ENCODE measurements around the gene FPR3. TPM values are rescaled to one million over a fixed set of nuclear protein-coding genes. Genes with fewer than 3 reads are reported as not detected.
A peak's percentile ranks its signal among the peaks of the same experiment; 100 is the strongest.

Gene FPR3
- total RNA-seq, 1 experiment from 2014 or later, result not detected

- no peak overlapping the region for H2AFZ ChIP-seq (ENCODE audit: low read length)
- H3T11ph ChIP-seq (ENCODE audit: low read length), result no peak overlapping the region
Measured at GRCh38 chr19:51781999-51782398, 13.0 kb upstream of the FPR3 start.

More at GRCh38 chr19:51781999-51782398, 13.0 kb upstream of the FPR3 start:
- Histone ChIP-seq H4K5ac (ENCODE audit: insufficient read length, low read depth, low read length) (no peak overlapping the region), H2BK5ac (ENCODE audit: insufficient read length, low read length) (no peak overlapping the region), H3K79me1 (ENCODE audit: insufficient read depth, low read depth, low read length, poor library complexity, severe bottlenecking) (no peaks in the 10 kb centered on the region), H3K9ac (ENCODE audit: extremely low read depth, insufficient read length, low read length) (no peak overlapping the region), H3K14ac (ENCODE audit: insufficient read depth, low read length) (no peak overlapping the region), H3K27me3 (ENCODE audit: insufficient read depth, low read length) (no peaks in the 10 kb centered on the region), H2AK5ac (ENCODE audit: insufficient read length, low read length) (no peak overlapping the region), H3K79me2 (ENCODE audit: insufficient read depth, low read length) (no peaks in the 10 kb centered on the region), H2BK120ac (ENCODE audit: low read depth, low read length, poor library complexity, severe bottlenecking) (no peak overlapping the region), H4K8ac (replicated peaks; ENCODE audit: insufficient read length, low read depth, low read length) (no peak overlapping the region), H3K23ac (ENCODE audit: insufficient read length, low read depth, low read length) (no peak overlapping the region), H3K9me3 (ENCODE audit: control insufficient read depth, low read depth, low read length) (no peaks in the 10 kb centered on the region), H3K4ac (ENCODE audit: low read depth, low read length) (no peak overlapping the region), H3K27ac (ENCODE audit: insufficient read length, low read depth, low read length) (no peak overlapping the region), H2BK20ac (ENCODE audit: low read depth, low read length, poor library complexity, severe bottlenecking) (peak overlapping the region; percentile 26), H3K56ac (ENCODE audit: insufficient read length, low read depth, low read length) (no peak overlapping the region), H3K4me2 (ENCODE audit: insufficient read depth, insufficient read length, low read length) (no peak overlapping the region), H4K91ac (ENCODE audit: insufficient read length, low read depth, low read length) (no peak overlapping the region), H4K20me1 (ENCODE audit: control insufficient read depth, insufficient read depth, insufficient read length) (no peaks in the 10 kb centered on the region), H2BK15ac (ENCODE audit: low read depth, low read length) (no peak overlapping the region), H3K23me2 (ENCODE audit: insufficient read length, low read depth, low read length, poor library complexity, severe bottlenecking) (no peaks in the 10 kb centered on the region), H3K4me1 (ENCODE audit: insufficient read depth, low read length) (no peaks in the 10 kb centered on the region), H2BK12ac (ENCODE audit: insufficient read length, low read depth, low read length) (no peak overlapping the region), H3K18ac (ENCODE audit: insufficient read length, low read depth, low read length) (no peak overlapping the region)
- no peak overlapping the region for H3K27ac Mint-ChIP-seq
- no peak overlapping the region for H3K4me3 Mint-ChIP-seq
- TF ChIP-seq, protein P1, sequence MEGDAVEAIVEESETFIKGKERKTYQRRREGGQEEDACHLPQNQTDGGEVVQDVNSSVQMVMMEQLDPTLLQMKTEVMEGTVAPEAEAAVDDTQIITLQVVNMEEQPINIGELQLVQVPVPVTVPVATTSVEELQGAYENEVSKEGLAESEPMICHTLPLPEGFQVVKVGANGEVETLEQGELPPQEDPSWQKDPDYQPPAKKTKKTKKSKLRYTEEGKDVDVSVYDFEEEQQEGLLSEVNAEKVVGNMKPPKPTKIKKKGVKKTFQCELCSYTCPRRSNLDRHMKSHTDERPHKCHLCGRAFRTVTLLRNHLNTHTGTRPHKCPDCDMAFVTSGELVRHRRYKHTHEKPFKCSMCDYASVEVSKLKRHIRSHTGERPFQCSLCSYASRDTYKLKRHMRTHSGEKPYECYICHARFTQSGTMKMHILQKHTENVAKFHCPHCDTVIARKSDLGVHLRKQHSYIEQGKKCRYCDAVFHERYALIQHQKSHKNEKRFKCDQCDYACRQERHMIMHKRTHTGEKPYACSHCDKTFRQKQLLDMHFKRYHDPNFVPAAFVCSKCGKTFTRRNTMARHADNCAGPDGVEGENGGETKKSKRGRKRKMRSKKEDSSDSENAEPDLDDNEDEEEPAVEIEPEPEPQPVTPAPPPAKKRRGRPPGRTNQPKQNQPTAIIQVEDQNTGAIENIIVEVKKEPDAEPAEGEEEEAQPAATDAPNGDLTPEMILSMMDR (conservative IDR thresholded peaks at IDR 0.05), result no peak
- peaks cover 0 to 6% of the 10 kb centered on the region in 2 experiments; a peak in 2 of 4 replicates for H3K4me1 Mint-ChIP-seq
- DNase-seq, result no peak
- no peaks in the 10 kb centered on the region for H3K36me3 Mint-ChIP-seq (ENCODE audit: insufficient read depth in 1 of 3, low read depth in 3 of 3)
- peaks cover 2 to 36% of the 10 kb centered on the region in 2 experiments; a peak in 3 of 5 replicates for H3K9me3 Mint-ChIP-seq
- peaks cover 37% of the 10 kb centered on the region for H3K27me3 Mint-ChIP-seq (ENCODE audit: low read depth)
- WGBS (ENCODE audit: extremely low coverage, insufficient read length, low lambda C conversion rate), result no CpG with 5 or more reads among the region's 3 CpGs

All from H9 (cell line).